T-helper 1 cell (primary cell): ENCODE results near the gene SIRT3.
"Not testable (repeated sequence)": the region's sequence is repeated elsewhere in the genome, so short reads cannot be mapped to it uniquely, and the experiment has no call there.

ENCODE experiments used
- DNase-seq, 5 donors: peaks; one replicate each; pipeline ENCODE4 v3.0.0-alpha.2; 2012 to 2020

The SIRT3 gene

DNA sequence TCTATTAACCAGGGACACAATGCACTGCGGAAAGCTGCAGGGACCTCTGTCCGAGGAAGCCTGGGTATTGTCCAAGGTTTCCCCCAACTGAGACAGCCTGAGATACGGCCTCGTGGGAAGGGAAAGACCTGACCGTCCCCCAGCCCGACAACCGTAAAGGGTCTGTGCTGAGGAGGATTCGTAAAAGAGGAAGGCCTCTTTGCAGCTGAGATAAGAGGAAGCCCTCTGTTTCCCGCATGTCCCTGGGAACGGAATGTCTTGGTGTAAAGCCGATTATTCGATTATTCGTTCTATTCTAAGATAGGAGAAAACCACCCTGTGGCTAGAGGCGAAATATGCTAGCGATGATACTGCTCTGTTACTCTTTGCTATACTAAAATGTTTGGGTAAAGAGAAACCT lies 34.2 kb downstream of the SIRT3 start:
- no peak for DNase-seq

DNA sequence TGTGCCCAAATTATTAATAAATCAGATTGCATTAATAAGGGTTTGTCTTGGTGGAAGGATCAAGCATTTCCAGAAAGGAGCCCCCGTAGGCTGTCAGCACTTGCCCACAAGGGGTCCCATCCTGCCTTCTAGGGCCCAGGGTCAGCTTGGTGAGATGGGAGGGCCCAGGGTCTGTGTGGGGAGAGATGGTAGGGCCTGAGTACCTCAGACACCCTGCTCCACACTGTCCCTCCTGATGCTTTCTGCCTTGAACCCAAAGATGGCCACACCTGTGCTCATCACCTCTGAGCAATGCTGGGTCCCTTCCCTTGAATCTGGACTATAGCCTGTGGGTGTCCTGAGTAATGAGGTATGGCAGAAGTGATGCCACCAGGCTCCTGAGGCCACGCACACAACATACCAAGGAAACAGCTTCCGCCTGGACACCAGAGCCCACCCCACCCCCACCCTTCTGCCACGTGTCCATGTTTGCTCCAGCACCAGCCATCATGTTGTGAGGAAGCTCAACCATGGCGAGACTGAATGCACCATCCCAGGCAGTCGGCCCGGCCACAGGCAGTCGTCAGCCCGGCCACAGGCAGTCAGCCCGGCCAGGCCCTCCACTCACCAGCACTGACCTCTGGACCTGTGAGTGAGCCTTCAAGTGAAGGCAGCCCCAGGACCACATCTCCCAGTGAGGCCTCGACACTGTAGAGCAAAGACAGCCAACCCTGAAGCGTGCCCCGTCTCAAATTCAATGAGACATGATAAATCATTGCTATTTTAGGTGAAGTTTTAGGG lies 35.7 kb downstream of the SIRT3 start:
- no peak for DNase-seq

DNA sequence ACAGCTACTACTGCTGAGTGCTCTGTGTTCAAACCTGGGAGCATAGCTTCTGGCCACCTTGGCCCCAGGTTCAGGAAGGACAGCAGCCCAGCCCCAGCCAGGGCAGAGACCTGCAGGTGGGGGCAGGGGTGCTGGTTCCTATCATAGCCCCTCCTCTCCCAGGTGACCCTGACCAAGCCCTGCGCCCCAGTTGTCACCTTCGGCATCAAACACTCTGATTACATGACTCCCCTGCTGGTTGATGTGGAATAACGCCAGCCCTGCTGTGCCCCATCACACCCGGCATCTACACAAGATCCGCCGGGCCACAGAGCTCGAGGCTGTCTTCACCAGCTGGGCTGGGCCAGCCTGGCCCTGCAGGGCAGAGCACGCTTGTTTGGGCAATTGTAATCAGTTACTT lies 36.4 kb downstream of the SIRT3 start:
- DNase-seq: no peak

DNA sequence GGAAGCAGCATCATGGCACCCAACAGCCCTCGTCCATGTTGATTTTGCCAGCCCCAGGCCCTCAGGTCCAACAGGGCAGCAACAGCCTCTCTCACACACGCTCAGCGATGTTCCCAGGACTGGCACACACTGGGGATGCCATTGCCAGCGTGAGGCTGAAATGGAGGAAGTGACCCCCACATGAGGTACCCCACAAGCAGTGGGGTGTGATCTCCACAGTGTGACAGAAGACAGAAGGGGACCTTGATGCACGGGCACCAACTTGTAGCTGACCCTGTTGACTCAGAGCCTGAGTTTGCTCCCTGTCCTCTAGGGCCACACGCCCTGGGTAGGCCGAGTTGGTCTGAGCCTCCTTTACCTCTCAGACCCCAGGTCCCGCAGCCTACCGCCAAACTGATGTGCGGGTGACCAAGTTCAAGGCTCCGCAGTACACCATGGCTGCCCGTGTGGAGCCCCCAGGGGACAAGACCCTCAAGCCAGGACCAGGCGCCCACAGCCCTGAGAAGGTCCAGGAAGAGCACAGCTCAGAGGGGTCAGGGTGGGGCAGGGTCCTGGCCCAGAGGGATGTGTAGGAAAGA lies 37.0 kb downstream of the SIRT3 start:
- no peak for DNase-seq

DNA sequence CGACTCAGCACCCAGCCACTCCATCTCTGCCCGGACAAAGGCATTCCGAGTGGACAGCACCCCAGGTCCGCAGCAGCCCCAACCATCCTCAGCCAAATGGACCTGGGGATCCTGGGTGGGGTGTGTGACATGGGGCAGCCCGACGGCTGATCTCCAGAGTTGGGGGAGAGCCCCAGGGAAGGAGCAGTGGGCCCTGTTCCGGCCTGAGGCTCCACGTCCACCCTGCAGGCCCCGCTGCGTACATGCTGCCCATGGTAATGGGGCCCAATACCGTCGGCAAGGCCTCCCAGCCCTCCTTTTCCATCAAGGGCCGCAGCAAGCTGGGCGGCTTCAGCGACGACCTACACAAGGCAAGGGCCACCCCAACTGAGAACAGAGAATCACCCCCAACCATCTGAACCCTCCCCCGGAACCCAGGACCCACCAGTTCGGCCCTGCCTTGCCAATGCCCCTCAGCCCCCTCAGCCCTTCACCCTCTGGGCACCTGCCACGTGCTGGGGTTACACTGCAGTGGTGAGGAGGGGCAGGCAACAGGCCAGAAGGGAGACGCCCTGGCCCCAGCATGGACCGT lies 37.8 kb downstream of the SIRT3 start:
- no peak for DNase-seq

DNA sequence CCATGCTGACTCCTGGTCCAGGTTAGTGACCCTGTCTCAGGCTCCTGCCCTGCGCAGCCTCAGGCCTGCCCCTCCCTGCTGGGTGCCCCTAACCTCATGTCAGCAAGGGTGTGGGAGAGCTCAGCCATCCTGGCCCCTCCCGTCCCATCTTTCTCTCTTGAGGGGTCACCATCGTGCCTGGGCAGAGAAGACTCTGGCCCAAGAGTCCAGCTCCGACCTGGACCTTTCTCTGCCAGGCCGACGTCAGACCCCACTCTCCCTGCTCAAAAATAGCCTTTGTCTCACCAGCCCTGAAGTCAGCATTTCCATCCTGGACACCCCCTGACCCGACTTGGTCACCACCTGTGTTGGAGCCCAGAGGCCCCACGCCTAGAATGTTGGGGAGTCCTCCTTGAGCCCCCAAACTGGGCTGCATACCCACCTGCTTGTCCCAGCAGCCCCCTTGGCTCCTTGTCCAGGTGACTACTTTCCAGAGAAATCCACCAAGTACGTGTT lies 38.4 kb downstream of the SIRT3 start:
- DNase-seq: no peak

DNA sequence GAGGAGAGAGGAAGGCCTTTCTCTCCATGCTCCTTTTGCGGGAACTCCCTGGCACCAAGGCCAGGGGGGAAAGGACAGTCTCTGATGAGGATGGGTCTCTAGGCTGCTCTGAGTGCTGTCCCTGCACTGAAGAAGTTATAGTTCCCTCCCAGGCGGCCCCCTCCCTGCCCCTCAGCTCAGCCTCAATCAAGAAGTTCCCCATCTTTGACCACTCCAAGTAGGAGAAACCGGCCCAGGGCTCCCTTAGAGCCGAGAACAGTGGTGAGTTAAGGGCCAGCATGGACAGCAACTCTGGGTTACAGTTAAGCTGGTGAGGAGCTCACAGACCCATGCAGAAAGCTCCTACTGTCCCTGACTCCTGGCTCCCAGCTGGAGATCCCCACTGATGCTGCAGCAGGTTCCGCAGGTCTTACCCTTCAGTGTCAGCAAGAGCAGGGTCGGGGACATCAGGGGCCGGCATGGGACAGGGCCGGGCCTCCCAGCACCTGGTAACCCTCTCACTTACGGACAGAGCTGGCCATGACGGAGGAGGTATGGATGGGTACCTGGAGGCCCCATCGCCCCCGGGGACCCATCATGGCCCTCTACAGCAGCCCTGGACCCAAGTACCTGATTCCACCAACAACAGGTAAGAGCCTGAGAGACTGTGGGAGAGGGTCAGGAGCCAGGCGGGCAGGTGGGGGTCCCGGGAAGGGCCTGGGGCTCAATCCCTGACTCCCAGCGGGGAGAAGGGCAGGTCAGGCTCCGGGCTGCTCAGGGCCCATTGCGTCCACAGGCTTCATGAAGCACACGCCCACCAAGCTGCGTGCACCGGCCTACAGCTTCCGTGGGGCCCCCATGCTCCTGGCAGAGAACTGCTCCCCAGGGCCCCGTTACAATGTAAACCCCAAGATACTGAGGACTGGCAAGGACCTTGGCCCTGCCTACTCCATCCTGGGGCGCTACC lies 39.1 kb downstream of the SIRT3 start:
- no peak for DNase-seq

DNA sequence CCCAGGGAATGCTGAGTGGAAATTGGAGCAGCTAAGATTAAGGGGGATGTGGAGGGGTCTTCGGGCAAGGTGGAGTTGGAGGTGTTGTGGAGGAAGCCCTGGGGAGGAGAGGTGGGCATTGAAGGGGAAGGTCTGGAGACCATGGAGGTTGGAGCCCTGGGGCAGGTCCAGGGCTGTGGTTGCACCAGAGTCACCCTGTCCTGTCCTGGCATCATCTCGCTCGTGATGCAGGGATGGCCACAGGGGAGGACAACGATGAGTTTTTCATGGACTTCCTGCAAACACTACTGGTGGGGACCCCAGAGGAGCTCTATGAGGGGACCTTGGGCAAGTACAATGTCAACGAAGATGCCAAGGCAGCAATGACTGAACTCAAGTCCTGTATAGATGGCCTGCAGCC lies 42.7 kb downstream of the SIRT3 start:
- DNase-seq: not testable (repeated sequence)

DNA sequence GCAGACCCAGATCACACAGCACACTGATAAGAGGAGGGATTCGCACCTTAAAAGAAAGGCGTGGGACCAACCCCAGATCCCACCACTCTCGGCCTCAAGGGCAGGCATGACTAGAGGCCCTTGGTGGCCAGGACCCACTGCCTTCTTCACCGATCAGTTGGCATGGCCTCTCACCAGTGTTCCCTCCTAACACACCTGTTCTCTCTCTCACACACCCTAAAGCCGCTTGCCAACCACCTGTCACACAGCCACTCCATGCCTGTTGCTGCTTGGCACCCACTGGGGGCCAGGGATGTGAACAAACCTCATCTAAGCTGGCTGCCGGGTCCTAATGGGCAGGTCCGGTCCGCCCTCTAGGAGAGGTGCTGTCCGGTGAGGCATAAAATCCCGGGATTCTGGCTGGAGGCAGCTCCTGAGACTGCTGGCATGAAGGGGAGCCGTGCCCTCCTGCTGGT lies 43.4 kb downstream of the SIRT3 start, which contains the start of gene SCGB1C1:
SCGB1C1 (plus strand) TSS at position 405 of the 455 bp plus-strand sequence; CDS start at position 427, 22 bp downstream.
- DNase-seq: not testable (repeated sequence)

DNA sequence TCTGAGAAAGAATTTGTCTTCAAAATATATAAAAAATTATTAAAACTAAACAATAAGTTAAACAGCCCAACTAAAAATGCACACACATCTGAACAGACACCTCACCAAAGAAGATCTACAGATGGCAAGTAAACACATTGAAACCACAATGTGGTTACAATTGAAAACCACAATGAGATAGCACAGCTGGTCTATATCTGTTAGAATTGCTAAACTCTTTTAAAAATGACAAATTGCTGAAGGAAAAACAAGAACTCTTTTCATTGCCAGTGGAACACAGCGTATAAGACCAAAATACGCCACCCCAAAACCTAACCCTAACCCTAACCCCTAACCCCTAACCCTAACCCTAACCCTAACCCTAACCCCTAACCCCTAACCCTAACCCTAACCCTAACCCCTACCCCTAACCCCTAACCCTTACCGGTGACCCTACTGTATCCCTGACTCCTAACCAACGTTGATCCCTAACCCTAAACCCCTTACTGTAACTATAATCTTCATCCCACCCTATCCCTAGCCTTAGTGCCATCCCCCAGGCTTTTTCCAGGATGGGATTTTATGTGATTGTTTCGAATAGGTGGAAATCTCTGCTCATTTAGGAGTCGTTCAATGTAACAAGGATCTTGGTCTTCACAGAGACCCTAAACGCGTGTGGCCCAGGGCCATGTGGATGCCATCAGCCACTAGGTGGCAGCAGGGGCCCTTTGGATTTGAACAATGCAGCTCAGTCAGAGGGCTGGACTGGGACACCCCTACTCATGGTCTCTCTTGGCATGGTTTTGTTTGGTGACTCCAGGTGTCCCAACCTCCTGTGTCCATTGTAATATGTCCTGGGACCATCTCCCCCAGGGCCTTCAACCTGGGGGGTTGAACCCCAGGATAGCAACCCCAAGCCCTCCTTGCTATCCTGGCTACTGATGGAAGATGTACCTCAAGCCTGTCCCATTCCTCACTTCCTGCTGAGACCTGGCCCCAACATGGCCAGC lies 44.4 kb downstream of the SIRT3 start:
- DNase-seq: peak in 2 of 5 donors; percentile 25 to 57

DNA sequence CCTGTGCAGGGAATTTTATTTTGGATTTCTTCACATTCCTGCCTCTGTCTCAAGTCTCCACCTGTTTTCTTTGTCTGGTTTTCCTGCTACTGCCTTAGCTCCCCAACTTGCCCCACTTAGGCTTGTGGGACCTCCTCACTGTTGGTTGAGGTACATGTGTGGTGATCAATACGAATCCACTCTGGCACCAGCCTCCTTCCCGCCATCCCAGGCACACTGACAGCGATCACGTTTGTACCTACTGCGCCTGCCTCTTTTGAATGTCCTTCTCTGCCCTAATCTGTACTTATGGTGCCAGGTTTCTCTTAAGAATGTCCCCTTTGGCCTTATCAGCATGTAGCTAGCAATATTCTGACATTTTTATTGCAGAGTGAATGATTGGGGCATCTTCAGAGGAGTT lies 45.6 kb downstream of the SIRT3 start:
- DNase-seq: not testable (repeated sequence)

DNA sequence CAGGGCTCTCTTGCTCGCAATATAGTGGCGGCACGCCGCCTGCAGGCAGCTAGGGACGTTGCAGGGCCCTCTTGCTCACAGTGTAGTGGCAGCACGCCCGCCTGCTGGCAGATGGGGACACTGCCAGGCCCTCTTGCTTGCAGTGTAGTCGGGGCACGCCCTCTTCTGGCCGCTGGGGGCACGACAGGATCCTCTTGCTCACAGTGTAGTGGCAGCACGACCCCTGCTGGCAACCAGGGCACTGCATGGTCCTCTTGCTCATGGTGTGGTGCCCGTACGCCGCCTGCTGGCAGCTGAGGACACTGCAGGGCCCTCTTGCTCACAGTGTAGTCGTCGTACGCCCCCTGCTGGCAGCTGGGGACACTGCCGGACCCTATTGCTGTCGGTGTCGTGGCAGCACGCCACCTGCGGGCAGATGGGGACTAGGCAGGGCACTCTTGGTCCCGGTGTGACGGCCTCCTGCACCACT lies 46.3 kb downstream of the SIRT3 start:
- peak in 3 of 5 donors; percentile 25 to 49 (median 30) for DNase-seq

DNA sequence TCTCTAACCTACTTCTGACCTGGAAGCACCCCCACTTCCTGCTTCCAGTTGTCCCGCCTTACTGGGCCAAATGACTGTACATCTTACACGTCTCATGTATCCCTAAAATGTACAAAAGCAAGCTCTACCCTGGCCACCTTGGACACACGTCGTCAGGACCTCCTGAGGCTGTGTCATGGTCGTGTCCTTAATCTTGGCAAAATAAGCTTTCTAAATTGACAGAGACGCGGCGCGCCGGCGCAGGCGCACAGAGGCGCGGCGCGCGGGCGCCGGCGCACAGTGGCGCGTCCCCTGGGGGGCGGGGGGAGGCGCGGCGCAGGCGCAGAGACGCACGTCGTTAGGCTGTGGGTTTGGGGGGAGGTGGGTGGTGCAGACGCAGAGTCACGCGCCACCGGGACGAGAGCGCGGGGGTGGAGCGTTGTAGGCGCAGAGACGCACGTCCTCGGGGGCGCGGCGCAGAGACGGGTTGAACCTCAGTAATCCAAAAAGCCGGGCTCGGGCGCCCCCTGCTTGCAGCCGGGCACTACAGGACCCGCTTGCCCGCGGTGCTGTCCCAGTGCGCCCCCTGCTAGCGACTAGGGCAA lies 46.9 kb downstream of the SIRT3 start:
- DNase-seq: peak in 2 of 5 donors; percentile 12 to 21

DNA sequence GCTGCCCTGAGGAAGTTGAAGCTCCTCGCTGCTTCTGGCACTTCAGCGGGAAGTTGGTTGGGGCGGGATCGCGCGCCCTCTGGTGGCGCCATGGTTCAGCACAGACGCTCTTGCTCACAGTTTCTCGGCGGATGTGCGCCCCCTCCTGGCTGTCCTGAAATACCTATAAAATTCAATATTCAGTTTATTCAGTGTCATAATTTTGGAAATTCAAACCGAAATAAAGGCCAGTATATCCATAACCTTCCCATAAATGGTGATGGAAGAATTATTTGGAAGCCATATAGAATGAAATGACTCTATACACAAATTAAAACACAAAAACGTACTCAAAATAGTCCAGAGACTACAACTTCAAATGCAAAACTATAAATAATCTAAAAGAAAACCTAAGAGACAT lies 55.9 kb downstream of the SIRT3 start:
- not testable (repeated sequence) for DNase-seq
